HG03565 (cell line): ENCODE data around the gene ASS1.

Experiments
- ATAC-seq: cut with Tn5 transposase; IDR thresholded peaks from one replicate; pipeline ENCODE4 v1.9.1; 2021; ENCODE audit warnings: mild to moderate bottlenecking, moderate library complexity; ENCODE audit not compliant: unreplicated experiment

Gene ASS1

DNA sequence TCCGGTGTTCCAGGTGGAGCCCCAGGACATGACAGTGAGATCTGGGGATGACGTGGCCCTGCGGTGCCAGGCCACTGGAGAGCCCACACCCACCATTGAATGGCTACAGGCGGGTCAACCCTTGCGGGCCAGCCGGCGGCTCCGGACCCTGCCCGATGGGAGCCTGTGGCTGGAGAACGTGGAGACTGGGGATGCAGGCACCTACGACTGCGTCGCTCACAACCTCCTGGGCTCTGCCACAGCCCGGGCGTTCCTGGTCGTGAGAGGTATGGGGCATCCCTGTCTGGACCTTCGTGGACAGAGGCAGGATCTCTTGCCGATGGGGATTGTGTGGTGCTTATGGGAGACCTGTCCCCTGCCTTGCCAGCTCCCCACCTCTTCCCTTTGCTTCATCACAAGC is 26.0 kb upstream of the ASS1 start:
- no peak for ATAC-seq

DNA sequence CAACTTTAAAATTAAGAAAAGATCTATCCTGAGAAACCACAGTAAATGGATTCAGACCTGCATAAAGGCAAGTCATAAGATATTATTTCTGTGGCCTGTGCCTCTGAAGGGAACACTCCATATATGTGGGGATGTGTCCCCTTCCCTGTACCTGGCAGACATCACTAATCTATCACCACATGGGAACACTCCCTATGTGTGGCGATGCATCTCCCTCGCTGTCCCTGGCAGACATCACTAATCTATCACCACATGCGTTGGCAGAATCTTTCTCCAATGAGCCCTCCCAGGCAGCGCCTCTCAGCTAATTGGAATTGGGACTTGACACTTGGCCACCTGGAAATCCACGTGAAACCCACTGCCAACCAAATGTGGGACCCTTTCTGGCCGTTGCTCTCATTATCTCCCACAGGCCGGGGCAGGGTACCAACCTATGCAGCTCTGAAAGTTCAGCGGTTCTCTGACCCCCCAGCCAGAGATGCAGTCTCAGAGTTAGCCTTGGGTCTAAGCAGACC is 25.2 kb upstream of the ASS1 start:
- no peak for ATAC-seq

DNA sequence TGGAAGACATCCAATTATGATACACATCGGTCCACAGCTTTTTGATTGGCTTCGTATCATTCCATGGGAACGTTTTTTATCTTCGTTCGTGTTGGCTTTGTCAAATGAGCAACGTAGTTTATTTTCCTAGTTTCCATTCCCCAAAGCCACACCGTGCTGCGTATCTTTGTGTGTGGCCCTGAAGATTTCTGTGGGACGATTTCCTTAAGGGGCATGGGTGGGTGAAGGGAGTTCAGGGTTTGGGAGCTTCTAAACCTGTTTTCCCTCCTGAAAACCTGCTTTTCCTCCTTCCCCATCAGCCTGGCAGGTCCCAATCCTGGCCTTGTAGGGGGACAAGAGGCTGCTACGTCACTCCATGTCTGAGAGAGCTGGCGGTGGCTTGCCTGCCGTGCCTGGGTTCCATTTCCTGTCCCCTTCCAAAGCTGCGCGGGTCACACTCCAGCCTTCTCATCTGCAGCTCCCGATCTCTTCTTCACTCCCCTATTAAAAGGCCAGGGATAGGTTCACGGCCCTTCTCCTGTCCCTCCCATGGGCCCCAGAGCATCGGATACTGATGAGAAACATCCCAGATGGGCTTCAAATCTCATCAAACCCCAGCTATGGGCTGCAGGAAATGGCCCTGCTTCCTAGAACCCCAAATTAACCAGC is 23.5 kb upstream of the ASS1 start:
- no peak for ATAC-seq

DNA sequence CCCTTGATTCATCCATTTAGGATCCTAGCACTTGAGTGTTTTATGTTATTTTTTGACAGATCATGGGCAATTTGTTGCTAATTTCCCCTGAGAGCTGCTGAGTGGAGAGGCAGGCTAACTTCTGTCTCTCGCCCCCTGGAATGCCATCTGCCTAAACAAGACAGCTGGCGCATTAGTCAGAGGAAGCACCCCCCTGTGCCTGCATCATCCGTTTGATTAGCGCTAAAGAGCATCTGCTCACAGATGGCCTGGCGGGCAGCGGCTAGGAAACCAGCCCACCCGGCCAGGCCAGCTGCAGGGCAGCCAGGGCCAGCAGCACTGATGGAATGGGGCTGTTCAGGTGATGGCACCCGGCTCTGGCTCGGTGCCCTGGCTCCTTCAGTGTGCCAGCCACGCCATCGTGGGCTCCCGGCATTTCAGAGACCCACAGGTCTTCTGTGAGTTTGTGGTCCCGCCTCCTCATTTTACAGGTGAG is 22.9 kb upstream of the ASS1 start:
- no peak for ATAC-seq

DNA sequence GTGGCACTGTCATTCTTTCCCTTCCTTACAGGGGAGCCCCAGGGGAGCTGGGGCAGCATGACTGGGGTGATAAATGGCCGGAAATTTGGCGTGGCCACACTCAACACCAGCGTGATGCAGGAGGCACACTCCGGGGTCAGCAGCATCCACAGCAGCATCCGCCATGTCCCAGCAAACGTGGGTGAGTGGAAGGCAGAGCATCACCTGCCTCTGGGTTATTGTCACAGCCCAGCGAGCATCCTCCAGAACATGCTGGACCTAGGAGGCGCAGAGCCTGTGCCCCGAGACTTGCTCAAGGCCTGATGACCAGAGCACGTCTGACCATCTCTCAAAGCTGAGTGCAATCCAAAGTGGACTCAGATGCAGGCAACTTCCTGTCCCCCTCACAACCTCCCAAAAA is 22.2 kb upstream of the ASS1 start:
- ATAC-seq, result no peak

DNA sequence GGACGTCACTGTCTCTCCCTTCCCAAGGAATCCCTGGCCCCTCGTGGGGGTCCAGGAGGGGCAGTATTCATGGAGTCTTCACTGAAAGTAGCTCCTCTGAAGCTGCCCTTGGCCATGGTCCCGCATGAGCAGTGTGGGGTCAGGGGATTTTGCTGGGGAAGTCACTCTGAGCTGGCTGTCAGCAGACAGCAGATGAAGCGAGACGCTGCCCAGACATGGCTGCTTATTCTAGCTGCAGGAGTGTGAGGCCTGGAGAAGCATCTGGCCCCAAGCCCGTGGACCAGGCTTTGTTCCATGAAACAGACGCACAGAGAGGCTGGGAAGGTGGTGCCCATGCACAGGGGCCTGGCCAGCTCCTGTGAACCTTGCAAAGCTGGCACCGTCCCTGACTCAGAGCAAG is 21.5 kb upstream of the ASS1 start:
- ATAC-seq, result no peak

DNA sequence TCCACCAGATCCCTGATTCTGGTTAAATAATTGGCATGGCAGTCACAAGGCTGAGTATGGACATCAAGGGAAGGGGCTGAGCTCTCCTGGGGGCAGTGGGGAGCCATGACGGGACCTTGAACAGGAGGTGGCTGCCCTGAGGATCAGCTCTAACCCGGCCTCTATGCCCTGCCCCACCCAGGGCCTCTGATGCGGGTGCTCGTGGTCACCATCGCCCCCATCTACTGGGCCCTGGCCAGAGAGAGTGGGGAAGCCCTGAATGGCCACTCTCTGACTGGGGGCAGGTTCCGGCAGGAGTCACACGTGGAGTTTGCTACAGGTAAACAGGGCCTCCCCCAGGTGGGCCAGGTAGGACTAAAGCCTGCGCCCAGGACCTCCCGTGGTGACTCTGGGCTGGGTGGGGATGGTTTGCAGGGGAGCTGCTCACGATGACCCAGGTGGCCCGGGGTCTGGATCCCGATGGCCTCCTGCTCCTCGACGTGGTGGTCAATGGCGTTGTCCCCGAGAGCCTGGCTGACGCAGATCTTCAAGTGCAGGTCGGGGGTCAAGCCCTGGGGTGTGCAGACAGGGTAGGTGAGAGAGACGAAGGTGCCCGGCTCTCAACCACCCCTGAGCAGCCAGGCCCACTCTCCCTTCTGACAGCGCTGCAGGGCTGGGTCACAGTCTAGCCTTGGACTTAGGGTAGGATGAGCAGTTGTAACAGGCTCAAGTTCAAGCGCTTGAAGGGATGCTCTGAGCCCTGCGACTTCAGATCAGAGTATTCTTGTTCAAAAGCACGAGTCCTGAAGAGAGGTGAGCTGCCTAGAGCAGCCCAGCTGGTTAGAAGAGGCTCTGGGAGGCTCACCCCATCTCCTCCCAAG is 19.9 kb upstream of the ASS1 start:
- ATAC-seq, result no peak

DNA sequence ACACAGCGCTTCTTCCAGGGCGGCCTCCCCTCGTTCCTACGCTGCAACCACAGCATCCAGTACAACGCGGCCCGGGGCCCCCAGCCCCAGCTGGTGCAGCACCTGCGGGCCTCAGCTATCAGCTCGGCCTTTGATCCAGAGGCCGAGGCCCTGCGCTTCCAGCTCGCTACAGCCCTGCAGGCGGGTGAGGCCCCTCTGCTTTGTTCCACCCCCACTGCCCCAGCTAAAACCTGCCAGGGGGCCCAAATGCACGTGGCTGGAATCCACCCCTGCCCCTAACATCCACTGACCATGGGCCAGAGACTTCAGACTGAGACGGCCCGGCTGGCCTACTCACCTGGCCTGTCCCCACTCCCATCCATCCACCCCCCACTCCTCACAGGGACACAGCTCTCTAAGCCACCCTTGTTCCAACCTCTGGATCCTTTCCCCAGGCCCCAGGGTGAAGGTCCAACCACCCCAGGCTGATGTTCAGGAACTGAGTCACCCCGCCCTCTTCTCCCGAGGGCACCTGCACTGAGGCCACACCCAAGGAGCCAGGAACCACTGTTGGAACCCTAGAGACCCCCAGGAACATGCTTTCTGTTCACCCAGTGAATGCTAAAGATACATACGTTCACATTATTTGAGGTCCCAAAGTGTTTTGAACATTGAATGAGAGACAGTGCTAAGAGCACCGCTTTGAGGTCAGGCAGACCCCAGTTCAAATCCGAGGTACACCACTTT is 18.9 kb upstream of the ASS1 start:
- no peak for ATAC-seq

DNA sequence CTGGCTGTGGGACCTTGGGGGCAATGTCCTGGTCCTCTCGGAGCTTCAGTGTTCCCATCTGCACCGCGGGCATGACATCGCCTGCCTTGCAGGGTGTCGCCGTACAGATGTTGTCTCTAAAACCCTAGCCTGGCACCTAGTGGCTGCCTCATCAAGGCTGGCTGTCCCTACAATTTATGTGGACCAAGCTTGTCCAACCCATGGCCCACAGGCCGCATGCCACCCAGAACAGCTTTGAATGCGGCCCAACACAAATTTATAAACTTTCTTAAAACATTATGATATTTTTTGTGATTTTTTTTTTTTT is 18.3 kb upstream of the ASS1 start:
- no peak for ATAC-seq

DNA sequence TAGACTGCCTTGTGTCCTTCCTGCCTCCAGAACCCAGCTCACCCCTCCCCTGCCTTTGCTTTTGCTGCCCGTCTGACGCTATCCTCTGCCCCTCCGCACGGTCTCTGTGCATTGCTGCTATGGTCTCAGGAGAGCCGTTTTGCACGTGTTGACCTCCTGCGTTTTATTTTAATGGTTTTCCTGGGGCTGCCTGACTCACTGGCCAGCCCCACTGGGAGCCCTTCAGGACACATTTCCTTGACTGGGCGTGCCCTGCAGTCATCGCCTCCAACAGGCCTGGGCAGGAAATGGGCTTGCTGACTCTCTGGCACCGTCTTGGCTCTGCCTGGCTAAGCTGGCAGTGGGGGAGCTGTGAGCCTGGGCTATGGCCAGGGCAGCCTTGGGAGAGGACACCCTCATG is 17.9 kb upstream of the ASS1 start:
- no peak for ATAC-seq

DNA sequence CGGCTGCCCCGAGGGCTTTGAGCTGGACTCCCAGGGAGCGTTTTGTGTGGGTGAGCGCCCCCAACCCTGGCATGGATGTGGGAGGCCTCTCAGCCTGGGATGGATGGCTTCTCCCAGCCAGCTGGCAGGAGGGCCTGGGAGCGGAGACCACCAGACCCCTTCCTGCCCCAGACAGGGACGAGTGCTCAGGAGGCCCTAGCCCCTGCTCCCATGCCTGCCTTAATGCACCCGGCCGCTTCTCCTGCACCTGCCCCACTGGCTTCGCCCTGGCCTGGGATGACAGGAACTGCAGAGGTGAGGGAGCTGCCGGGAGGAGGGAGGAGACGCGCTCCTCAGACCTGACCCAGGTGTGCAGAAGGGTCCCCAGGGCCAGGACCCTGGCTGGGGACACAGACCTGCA is 17.4 kb upstream of the ASS1 start:
- no peak for ATAC-seq

DNA sequence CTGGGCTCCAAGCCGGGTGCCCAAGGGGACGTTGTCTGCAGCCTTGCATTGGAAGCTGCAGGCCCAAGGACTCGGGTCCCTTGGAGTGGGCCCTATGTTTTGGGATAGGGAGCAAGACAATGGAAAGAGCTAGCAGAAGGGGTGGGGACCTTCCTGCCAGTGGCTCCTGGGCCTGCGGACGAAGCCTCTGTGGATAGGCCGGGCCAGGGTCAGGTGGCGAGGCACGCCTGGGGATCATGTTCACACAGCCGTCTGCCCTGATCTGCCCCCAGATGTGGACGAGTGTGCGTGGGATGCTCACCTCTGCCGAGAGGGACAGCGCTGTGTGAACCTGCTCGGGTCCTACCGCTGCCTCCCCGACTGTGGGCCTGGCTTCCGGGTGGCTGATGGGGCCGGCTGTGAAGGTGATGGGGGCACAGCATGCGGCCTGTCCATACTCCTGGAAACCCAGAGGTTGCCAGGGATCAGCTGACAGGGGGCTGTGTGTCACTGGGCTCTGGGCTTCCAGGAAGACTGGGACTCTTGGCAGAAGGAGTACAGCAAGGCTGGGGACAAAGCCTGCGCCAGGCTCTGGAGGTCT is 16.6 kb upstream of the ASS1 start:
- ATAC-seq, result no peak

DNA sequence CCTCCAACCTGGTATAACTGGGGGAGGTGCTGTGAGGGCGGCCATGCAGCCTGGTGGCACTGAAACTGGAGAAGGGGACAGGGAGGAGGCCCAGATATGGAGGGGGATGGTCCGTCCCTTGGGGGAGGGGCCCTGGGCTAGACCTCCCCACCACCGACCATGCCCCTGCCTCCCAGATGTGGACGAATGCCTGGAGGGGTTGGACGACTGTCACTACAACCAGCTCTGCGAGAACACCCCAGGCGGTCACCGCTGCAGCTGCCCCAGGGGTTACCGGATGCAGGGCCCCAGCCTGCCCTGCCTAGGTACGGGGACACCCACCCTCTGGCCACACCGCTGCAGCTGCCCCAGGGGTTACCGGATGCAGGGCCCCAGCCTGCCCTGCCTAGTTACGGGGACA is 15.4 kb upstream of the ASS1 start:
- ATAC-seq, result no peak

DNA sequence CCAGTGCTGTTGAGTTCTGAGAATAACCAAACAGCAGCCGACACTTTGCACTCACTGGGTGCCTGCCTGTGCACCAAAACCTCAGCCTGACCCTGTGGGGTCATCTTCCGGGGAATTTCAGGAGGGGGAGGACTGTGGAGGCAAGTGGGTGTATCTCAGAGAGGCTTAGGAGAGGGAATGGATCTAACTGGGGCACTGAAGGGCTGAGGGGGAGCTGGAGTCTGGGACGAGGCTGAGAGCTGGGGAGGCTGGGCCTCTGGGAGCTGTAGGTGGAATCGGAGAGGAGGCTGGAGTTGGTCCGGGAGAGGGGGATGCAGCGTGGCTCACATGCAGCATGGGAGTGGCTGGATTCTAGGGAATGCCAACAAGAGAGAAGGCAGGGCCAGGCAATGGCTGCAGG is 14.9 kb upstream of the ASS1 start:
- ATAC-seq, result no peak

DNA sequence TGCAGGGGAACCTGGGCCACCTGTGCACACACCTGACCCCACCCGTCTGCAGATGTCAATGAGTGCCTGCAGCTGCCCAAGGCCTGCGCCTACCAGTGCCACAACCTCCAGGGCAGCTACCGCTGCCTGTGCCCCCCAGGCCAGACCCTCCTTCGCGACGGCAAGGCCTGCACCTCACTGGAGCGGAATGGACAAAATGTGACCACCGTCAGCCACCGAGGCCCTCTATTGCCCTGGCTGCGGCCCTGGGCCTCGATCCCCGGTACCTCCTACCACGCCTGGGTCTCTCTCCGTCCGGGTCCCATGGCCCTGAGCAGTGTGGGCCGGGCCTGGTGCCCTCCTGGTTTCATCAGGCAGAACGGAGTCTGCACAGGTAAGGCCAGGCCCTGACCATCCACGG is 14.5 kb upstream of the ASS1 start:
- no peak for ATAC-seq

DNA sequence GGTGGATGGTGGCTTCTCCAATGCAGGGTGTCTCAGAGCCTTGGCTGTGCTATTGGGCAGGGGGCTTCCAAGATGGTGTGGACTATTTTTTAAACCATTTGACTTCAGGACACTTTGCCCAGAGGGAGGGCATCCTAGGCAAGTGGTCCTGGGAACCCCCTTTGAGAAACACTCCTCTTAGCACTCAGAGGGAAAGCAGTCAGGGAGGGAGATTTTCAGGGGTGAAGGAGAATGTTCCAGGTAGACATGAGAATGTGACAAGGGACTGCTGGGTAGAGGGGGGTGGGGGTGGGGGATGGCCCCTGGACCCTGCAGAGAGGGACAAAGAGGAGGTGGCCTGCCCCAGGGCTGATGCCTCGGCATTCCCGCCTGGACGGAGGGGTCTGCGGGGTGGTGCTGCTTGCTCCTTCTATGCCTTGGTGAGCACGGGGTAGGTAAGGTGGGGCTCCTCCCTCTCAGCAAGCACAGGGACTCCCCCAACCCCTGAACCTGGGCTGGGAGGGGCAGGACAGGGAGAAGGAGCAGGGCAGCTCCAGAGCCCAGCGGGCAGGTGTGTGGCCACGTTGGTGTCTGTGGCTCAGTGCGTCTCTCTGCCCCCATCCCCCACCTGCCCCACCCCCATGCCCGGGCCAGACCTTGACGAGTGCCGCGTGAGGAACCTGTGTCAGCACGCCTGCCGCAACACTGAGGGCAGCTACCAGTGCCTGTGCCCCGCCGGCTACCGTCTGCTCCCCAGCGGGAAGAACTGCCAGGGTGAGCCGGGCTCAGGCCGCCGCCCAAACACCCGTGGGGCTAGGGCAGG is 13.8 kb upstream of the ASS1 start:
- no peak for ATAC-seq

DNA sequence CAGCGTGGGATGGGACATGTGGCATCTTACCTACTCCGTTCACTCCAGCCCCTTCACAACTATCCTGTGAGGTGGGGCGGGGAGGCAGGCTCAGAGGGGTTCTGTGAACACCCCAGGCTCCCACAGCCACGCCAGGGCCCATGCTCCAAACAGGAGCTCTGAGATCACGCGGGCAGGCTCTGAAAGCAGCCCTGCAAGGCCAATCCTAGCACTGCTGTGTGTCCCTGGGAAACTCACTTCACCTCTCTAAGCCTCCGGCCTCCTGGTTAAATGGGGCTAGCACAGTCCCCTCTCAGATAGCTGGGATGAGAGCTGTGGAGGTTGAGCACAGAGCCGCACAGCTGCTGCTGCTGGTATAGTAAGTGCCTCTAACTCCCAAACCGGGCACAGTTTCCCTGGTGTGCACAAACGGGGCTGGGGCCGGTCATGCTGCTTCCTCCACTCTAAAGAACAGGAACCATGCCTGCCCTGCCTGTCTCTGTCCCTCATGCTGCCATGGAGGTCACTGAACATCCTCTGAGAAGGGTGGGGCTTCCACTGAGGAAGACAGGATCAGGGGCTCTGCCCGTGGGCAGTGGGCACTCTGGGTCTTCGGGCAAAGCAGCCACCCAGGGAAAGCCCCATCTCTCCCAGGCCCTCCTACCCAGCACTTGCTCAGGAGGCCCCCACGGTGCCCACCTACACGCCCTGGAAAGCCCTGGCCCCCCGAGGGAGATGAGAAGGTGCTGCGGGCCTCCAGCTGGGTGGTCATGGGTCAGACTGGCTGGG is 13.0 kb upstream of the ASS1 start:
- no peak for ATAC-seq

DNA sequence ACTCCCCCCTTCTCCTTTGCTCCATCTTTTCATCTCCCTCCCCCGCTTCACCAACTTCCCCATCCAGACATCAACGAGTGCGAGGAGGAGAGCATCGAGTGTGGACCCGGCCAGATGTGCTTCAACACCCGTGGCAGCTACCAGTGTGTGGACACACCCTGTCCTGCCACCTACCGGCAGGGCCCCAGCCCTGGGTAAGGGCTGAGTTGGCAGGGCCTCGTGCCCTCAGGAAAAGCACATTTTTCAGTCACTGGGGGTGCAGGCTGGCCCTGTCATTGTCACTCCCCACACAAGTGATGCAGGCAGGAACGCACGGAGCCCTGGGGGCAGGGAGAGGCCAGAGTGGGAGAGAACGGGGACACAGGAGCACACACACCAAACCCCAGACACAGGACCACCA is 12.4 kb upstream of the ASS1 start:
- no peak for ATAC-seq

DNA sequence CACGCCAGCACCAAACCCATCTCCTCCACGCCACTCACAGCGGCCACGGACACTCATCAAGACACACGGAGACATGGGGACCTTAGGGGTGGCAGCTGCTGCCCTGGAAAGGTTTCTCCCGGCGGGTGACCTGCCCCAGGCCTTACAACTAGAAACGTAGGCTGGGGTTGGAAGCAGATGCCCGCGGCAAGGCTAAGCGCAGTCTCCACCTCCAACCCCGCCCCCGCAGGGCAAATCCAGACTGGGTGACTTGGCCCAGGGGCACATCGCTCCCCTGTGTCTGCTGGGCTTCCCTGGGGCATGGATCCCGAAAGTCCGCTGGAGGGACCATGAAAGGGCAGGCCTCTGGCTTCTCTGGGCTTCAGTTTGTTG is 12.0 kb upstream of the ASS1 start:
- no peak for ATAC-seq
